OCI-LY1 (cell line): Measurements from ENCODE around the gene PER2.

Experiments
- H2AFZ ChIP-seq: fragments of 200-600 bp; sonication (generic), shearing (Covaris generic); 2 replicates; pipeline ENCODE4 v1.6.0; 2014; ENCODE audit warnings: antibody characterized with exemption, mild to moderate bottlenecking, low read length
- H3F3A ChIP-seq: fragments of 200-600 bp; sonication (generic), shearing (Covaris generic); 2 replicates; pipeline ENCODE4 v1.6.0; 2014; ENCODE audit warnings: mild to moderate bottlenecking, antibody characterized with exemption, low read length, moderate library complexity; ENCODE audit not compliant: insufficient read depth
- H3K27ac ChIP-seq: fragments of 200-600 bp; sonication (generic); 2 replicates; pipeline ENCODE4 v1.5.1; 2014; ENCODE audit warnings: low read length, mixed run types, mild to moderate bottlenecking, low read depth; ENCODE audit not compliant: poor library complexity, severe bottlenecking
- H3K27me3 ChIP-seq: fragments of 200-600 bp; sonication (generic); 2 replicates; pipeline ENCODE4 v1.6.0; 2014; ENCODE audit warnings: antibody characterized with exemption, mild to moderate bottlenecking, low read length, moderate library complexity; ENCODE audit not compliant: insufficient read depth
- H3K36me3 ChIP-seq: fragments of 200-600 bp; sonication (generic); 2 replicates; pipeline ENCODE4 v1.6.1; 2014; ENCODE audit warnings: mild to moderate bottlenecking, antibody characterized with exemption, low read length, moderate library complexity, mixed read lengths; ENCODE audit not compliant: insufficient read depth
- H3K4me1 ChIP-seq: fragments of 200-600 bp; sonication (generic); 2 replicates; pipeline ENCODE4 v1.5.1; 2014; ENCODE audit warnings: mild to moderate bottlenecking, low read length, moderate library complexity; ENCODE audit not compliant: insufficient read depth, severe bottlenecking
- H3K4me2 ChIP-seq: fragments of 200-600 bp; sonication (generic), shearing (Covaris generic); 2 replicates; pipeline ENCODE4 v1.6.1; 2014; ENCODE audit warnings: low read length
- H3K4me3 ChIP-seq: fragments of 200-600 bp; sonication (generic); 2 replicates; pipeline ENCODE4 v1.5.1; 2014; ENCODE audit warnings: low read length, low read depth, mild to moderate bottlenecking, mixed read lengths; ENCODE audit not compliant: poor library complexity, severe bottlenecking
- H3K79me2 ChIP-seq: fragments of 200-600 bp; shearing (Covaris generic); 2 replicates; pipeline ENCODE4 v1.6.1; 2016; ENCODE audit warnings: mixed run types, low read length, mixed read lengths; ENCODE audit not compliant: insufficient read depth
- H3K9ac ChIP-seq: fragments of 200-600 bp; sonication (generic), shearing (Covaris generic); 2 replicates; pipeline ENCODE4 v1.6.1; 2014; ENCODE audit warnings: mild to moderate bottlenecking, low read length, mixed read lengths
- H3K9me2 ChIP-seq: fragments of 200-600 bp; sonication (generic), shearing (Covaris generic); 2 replicates; pipeline ENCODE4 v1.6.1; 2014; ENCODE audit warnings: low read depth, mild to moderate bottlenecking, low read length, mixed read lengths
- H3K9me3 ChIP-seq: fragments of 200-600 bp; shearing (Covaris generic); 2 replicates; pipeline ENCODE4 v1.6.1; 2014; ENCODE audit warnings: low read length, mixed read lengths
- H4K20me1 ChIP-seq: fragments of 200-600 bp; sonication (generic), shearing (Covaris generic); 2 replicates; pipeline ENCODE4 v1.6.0; 2016; ENCODE audit warnings: mild to moderate bottlenecking, low read length; ENCODE audit not compliant: insufficient read depth
- EZH2 ChIP-seq: fragments of 200-600 bp; sonication (generic), shearing (Covaris generic); IDR thresholded peaks from 2 replicates; pipeline ENCODE4 v1.8.0; 2017; ENCODE audit warnings: borderline replicate concordance, mixed run types, mild to moderate bottlenecking, antibody characterized with exemption, low read length, moderate library complexity, mixed read lengths
- TF ChIP-seq, protein P1 (sequence below): fragments of 200-600 bp; sonication (generic), shearing (Covaris generic); IDR thresholded peaks from 2 replicates; pipeline ENCODE4 v1.5.1; 2017; ENCODE audit warnings: mild to moderate bottlenecking, antibody characterized with exemption, low read length, moderate library complexity, mixed read lengths

PER2 gene

DNA sequence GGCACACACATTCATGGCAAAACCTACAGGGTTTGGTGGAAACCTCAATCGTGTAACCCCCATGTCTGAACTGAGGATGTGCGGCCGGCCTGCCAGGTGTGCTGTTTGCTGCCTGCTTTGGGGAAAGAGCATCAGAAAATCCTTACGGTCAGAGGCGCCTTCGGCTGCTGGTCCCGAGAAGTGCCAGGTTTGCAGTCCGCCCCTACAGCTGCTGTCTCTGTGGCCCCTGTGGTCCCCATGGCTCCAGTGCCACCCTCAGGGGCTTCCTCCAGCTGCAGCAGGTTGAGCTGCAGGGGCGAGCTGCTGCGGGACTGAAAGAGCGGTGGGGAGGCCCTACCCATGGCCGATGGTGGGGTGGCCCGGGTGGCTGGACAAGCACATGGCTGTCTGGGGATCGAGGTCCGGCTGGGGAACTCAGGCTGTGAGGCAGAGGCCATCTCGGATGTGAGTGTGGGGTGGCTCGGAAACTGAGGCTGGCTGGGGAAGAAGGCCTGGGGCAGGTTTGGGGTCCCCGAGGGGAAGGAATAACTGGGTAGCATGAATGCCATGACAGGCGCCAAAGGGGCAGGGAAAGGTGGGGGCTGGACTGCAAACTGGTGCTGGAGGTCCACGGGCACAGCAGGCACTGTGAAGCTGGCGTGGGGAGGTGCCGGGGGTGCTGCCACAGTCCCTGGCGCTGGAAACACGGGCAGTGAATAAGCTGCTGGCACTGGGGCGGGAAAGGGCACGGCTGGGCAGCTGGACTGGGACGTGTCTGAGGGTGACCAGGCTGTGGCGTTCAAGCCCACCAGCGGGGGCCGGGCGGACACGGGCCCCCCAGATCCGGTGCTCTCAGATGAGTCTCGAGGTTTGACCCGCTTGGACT lies 35.4 kb downstream of the PER2 start:
- TF ChIP-seq EZH2, result no peak
- TF ChIP-seq, protein P1, sequence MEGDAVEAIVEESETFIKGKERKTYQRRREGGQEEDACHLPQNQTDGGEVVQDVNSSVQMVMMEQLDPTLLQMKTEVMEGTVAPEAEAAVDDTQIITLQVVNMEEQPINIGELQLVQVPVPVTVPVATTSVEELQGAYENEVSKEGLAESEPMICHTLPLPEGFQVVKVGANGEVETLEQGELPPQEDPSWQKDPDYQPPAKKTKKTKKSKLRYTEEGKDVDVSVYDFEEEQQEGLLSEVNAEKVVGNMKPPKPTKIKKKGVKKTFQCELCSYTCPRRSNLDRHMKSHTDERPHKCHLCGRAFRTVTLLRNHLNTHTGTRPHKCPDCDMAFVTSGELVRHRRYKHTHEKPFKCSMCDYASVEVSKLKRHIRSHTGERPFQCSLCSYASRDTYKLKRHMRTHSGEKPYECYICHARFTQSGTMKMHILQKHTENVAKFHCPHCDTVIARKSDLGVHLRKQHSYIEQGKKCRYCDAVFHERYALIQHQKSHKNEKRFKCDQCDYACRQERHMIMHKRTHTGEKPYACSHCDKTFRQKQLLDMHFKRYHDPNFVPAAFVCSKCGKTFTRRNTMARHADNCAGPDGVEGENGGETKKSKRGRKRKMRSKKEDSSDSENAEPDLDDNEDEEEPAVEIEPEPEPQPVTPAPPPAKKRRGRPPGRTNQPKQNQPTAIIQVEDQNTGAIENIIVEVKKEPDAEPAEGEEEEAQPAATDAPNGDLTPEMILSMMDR, result no peak
- Histone ChIP-seq H3K4me3 (no peak overlapping the region), H3K9ac (no peak overlapping the region), H3K4me1 (no peaks in the 10 kb centered on the region), H3K4me2 (no peak overlapping the region), H3K9me2 (no peaks in the 10 kb centered on the region), H3K36me3 (peaks cover 29% of the 10 kb centered on the region; the same call in 1 of the 2 replicates), H3K27ac (no peak overlapping the region), H3K9me3 (no peaks in the 10 kb centered on the region), H4K20me1 (no peaks in the 10 kb centered on the region), H3K27me3 (no peaks in the 10 kb centered on the region), H3F3A (no peaks in the 10 kb centered on the region), H3K79me2 (no peaks in the 10 kb centered on the region), H2AFZ (no peak overlapping the region)

DNA sequence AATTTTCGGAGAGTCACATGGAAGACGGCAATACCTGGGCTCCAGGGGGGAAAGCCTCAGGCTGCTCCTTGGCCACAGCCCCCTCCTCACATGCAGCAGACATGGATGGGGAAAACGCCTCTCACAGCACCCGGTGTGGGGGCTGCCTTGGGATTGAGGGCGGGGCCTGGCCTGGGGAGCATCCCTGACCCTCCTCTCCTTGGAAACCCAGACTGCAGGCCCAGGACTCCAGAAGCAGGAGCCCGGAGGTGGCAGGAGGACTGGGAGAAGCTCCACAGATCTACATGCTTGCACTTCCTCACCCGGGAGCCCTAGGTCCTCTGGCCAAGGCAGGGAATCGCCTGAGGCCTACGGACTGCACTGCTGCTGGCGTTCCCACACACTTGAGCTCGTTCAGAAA lies 36.4 kb downstream of the PER2 start:
- peaks cover 27% of the 10 kb centered on the region; the same call in 1 of the 2 replicates for H3K36me3 ChIP-seq
- H3K4me1 ChIP-seq, result no peaks in the 10 kb centered on the region
- no peak overlapping the region for H3K4me2 ChIP-seq

DNA sequence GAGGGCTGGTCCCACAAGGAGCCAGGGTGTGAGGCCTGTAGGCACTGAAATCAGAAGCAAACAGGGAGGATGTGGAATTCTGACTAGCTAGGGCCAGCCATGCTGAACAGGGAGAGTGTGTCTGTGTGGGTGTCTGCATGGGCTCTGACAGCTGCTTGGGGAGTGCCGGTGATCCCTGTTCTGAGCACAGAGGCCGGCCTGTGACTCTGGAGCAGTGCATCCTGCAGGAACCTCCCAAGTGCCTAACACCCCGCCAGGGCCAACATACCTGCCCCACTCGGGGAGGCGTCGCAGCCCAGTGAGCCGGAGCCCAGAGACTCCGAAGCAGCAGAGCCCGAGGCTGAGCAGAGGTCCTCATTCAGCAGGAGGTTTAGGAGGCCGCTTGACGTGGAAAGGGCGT lies 37.1 kb downstream of the PER2 start:
- H3K4me1 ChIP-seq, result no peaks in the 10 kb centered on the region
- H3K4me2 ChIP-seq, result no peak overlapping the region
- H3K27ac ChIP-seq, result no peak overlapping the region
- H3K4me3 ChIP-seq, result no peak overlapping the region
- H3K27me3 ChIP-seq, result no peaks in the 10 kb centered on the region
- no peaks in the 10 kb centered on the region for H4K20me1 ChIP-seq
- no peak overlapping the region for H2AFZ ChIP-seq
- H3K9me3 ChIP-seq, result no peaks in the 10 kb centered on the region
- H3K79me2 ChIP-seq, result no peaks in the 10 kb centered on the region
- peaks cover 27% of the 10 kb centered on the region; the same call in 1 of the 2 replicates for H3K36me3 ChIP-seq
- no peak for TF ChIP-seq EZH2
- TF ChIP-seq, protein P1, result no peak
- H3K9me2 ChIP-seq, result no peaks in the 10 kb centered on the region
- H3K9ac ChIP-seq, result no peak overlapping the region
- H3F3A ChIP-seq, result no peaks in the 10 kb centered on the region

More for the DNA sequence above, 36.4 kb downstream of the PER2 start:
- Histone ChIP-seq H3K79me2 (no peaks in the 10 kb centered on the region), H2AFZ (no peak overlapping the region), H3F3A (no peaks in the 10 kb centered on the region), H4K20me1 (no peaks in the 10 kb centered on the region), H3K27me3 (no peaks in the 10 kb centered on the region), H3K9me3 (no peaks in the 10 kb centered on the region), H3K9ac (no peak overlapping the region), H3K4me3 (no peak overlapping the region), H3K9me2 (no peaks in the 10 kb centered on the region), H3K27ac (no peak overlapping the region)
- TF ChIP-seq, protein P1, result no peak
- TF ChIP-seq EZH2, result no peak
